ENCODE data around the gene NDOR1. TPM values are rescaled to one million over a fixed set of nuclear protein-coding genes. Genes with fewer than 3 reads are reported as not detected.

The NDOR1 gene
- total and polyA plus RNA-seq, 4 donors = 4.5 to 22.0 (median 12.0) TPM

DNA sequence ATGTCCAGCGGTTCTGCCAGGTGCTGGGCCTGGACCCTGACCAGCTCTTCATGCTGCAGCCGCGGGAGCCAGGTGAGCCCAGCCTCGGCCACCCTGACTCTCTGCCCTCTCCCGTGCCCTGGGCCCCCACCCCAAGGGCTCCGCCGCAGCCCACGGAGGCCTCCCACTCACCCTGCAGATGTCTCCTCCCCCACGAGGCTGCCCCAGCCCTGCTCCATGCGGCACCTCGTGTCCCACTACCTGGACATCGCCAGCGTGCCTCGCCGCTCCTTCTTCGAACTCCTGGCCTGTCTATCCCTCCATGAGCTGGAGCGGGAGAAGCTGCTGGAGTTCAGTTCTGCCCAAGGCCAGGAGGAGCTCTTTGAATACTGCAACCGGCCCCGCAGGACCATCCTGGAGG is 9.1 kb downstream of the NDOR1 start:
- Histone ChIP-seq H3K36me3 (ENCODE audit: control insufficient read depth in 4 of 4, insufficient read depth in 4 of 4, low read length in 4 of 4) (peaks cover 0 to 26% (median 3%) of the 10 kb centered on the region in 4 donors), H3K4me1 (ENCODE audit: control insufficient read depth in 5 of 5, insufficient read depth in 5 of 5, low read length in 5 of 5) (peaks cover 0 to 14% (median 0%) of the 10 kb centered on the region in 5 donors), H3K9me3 (ENCODE audit: control insufficient read depth in 4 of 4, insufficient read depth in 3 of 4, low read length in 3 of 4) (no peaks in the 10 kb centered on the region), H3K27me3 (ENCODE audit: control insufficient read depth in 3 of 3, insufficient read depth in 3 of 3, low read length in 2 of 3) (no peaks in the 10 kb centered on the region), H3K4me3 (no peak overlapping the region), H3K9ac (ENCODE audit: insufficient read depth in 1 of 2, low read length in 2 of 2) (no peak overlapping the region), H3K27ac (ENCODE audit: low read depth in 1 of 2, low read length in 1 of 2) (no peak overlapping the region)
- ATAC-seq (ENCODE audit: insufficient read depth, low FRiP score) = no peak
- TF ChIP-seq, protein P1, sequence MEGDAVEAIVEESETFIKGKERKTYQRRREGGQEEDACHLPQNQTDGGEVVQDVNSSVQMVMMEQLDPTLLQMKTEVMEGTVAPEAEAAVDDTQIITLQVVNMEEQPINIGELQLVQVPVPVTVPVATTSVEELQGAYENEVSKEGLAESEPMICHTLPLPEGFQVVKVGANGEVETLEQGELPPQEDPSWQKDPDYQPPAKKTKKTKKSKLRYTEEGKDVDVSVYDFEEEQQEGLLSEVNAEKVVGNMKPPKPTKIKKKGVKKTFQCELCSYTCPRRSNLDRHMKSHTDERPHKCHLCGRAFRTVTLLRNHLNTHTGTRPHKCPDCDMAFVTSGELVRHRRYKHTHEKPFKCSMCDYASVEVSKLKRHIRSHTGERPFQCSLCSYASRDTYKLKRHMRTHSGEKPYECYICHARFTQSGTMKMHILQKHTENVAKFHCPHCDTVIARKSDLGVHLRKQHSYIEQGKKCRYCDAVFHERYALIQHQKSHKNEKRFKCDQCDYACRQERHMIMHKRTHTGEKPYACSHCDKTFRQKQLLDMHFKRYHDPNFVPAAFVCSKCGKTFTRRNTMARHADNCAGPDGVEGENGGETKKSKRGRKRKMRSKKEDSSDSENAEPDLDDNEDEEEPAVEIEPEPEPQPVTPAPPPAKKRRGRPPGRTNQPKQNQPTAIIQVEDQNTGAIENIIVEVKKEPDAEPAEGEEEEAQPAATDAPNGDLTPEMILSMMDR (IDR thresholded peaks at IDR 0.05; ENCODE audit: control extremely low read depth, extremely low read depth) = no peak
- no peak for DNase-seq
- 96 to 97% methylated on average over 19 of the region's 19 CpGs for WGBS, 2 donors

DNA sequence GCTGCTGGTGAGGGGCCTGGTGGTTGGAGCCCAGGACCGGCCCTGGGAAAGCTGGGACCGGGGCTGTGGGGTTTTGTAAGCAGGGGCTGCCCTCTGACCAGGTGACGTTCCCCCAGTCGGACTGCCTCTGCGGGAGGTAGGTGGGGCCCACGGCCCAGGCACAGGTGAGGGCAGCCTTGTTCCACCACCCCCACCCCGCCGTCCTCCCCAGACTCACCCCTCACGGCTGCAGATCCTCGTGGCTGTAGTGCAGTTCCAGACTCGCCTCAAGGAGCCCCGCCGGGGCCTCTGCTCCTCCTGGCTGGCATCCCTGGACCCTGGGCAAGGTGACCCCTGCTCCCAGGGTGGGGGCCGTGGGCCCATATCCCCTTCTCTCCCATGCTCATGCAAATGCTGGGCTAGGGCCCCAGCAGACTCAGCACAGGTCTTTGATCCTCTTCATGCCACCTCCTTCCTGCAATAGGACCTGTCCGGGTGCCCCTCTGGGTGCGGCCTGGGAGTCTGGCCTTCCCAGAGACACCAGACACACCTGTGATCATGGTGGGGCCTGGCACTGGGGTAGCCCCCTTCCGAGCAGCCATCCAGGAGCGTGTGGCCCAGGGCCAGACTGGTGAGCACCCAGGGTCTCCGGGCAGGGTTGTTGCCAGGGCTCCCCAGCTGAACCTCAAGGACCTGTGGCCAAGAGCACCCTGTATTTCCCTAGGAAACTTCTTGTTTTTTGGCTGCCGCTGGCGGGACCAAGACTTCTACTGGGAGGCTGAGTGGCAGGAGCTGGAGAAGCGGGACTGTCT is 9.9 kb downstream of the NDOR1 start:
- Histone ChIP-seq H3K27me3 (ENCODE audit: control insufficient read depth in 3 of 3, insufficient read depth in 3 of 3, low read length in 2 of 3) (no peaks in the 10 kb centered on the region), H3K4me3 (no peak overlapping the region), H3K9ac (ENCODE audit: insufficient read depth in 1 of 2, low read length in 2 of 2) (no peak overlapping the region), H3K4me1 (ENCODE audit: control insufficient read depth in 5 of 5, insufficient read depth in 5 of 5, low read length in 5 of 5) (peaks cover 0 to 14% (median 0%) of the 10 kb centered on the region in 5 donors), H3K36me3 (ENCODE audit: control insufficient read depth in 4 of 4, insufficient read depth in 4 of 4, low read length in 4 of 4) (peaks cover 0 to 26% (median 3%) of the 10 kb centered on the region in 4 donors), H3K9me3 (ENCODE audit: control insufficient read depth in 4 of 4, insufficient read depth in 3 of 4, low read length in 3 of 4) (no peaks in the 10 kb centered on the region), H3K27ac (ENCODE audit: low read depth in 1 of 2, low read length in 1 of 2) (no peak overlapping the region)
- ATAC-seq (ENCODE audit: insufficient read depth, low FRiP score) (no peak), DNase-seq (no peak)
- 95 to 96% methylated on average over 19 to 22 of the region's 22 CpGs for WGBS, 2 donors
- TF ChIP-seq, protein P1 (IDR thresholded peaks at IDR 0.05; ENCODE audit: control extremely low read depth, extremely low read depth) = no peak

DNA sequence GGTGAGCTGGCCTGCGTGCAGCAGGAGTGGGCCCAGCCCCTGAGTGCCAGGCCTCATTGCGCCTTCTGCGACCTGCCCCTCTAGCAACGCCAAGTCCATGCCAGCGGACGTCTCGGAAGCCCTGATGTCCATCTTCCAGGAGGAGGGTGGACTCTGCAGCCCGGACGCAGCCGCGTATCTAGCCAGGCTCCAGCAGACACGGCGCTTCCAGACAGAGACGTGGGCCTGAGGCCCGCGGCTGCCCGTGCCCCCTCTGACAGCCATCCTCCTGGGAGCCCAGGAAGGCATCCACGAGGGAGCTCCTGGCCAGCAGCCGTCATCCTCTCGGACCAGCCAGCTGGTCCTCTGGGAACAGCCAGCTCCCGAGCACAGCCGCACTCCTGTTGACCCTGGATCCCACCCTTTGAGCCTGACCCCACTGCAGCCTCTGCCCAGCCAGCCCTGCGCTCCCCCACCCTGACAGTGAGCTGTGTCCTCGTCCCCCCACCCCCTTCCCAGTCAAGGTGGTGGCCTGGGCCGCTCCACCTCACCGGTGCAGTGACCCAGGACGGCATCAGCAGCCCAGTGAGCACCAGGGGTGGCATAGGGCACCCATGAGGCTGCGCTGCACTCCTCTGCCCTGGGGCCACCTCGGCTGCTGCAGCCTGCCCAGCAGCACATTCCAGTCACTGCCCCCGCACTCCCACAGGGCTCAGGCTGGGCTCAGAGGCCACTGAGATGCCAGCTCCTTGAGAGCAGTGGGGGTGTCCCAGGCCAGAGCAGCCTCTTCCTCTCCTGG is 10.9 kb downstream of the NDOR1 start:
- no peak for ATAC-seq (ENCODE audit: insufficient read depth, low FRiP score)
- WGBS, 2 donors = 95 to 98% methylated on average over 28 to 30 of the region's 30 CpGs
- DNase-seq = no peak

More for the DNA sequence above, 10.9 kb downstream of the NDOR1 start:
- TF ChIP-seq, protein P1 (IDR thresholded peaks at IDR 0.05; ENCODE audit: control extremely low read depth, extremely low read depth) = no peak
- Histone ChIP-seq H3K4me1 (ENCODE audit: control insufficient read depth in 5 of 5, insufficient read depth in 5 of 5, low read length in 5 of 5) (peaks cover 0 to 14% (median 0%) of the 10 kb centered on the region in 5 donors), H3K9me3 (ENCODE audit: control insufficient read depth in 4 of 4, insufficient read depth in 3 of 4, low read length in 3 of 4) (no peaks in the 10 kb centered on the region), H3K27ac (ENCODE audit: low read depth in 1 of 2, low read length in 1 of 2) (no peak overlapping the region), H3K36me3 (ENCODE audit: control insufficient read depth in 4 of 4, insufficient read depth in 4 of 4, low read length in 4 of 4) (peaks cover 0 to 26% (median 3%) of the 10 kb centered on the region in 4 donors), H3K9ac (ENCODE audit: insufficient read depth in 1 of 2, low read length in 2 of 2) (no peak overlapping the region), H3K4me3 (no peak overlapping the region), H3K27me3 (ENCODE audit: control insufficient read depth in 3 of 3, insufficient read depth in 3 of 3, low read length in 2 of 3) (no peaks in the 10 kb centered on the region)
